Measurements from ENCODE around the gene SLC39A11.

SLC39A11 gene

DNA sequence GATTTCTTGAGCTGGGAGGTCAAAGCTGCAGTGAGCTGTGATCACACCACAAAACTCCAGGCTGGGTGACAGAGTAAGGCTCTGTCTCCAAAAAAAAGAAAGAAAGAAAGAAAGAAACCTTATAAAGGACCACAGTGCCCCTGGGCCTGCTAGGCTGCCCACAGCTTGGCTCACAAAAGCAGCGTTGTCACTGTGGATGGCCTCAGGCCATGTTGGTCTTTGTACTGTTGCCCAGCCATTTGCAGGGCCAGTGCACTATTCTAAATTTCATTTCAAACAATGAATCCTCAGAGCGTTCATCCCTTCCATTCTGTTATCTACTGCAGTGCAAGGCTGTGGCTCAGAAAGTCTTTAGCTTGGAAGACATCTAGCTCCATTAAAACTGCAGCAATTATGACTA is 208.4 kb downstream of the SLC39A11 start:
- TF ChIP-seq, protein P1, sequence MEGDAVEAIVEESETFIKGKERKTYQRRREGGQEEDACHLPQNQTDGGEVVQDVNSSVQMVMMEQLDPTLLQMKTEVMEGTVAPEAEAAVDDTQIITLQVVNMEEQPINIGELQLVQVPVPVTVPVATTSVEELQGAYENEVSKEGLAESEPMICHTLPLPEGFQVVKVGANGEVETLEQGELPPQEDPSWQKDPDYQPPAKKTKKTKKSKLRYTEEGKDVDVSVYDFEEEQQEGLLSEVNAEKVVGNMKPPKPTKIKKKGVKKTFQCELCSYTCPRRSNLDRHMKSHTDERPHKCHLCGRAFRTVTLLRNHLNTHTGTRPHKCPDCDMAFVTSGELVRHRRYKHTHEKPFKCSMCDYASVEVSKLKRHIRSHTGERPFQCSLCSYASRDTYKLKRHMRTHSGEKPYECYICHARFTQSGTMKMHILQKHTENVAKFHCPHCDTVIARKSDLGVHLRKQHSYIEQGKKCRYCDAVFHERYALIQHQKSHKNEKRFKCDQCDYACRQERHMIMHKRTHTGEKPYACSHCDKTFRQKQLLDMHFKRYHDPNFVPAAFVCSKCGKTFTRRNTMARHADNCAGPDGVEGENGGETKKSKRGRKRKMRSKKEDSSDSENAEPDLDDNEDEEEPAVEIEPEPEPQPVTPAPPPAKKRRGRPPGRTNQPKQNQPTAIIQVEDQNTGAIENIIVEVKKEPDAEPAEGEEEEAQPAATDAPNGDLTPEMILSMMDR (conservative IDR thresholded peaks at IDR 0.05; ENCODE audit: low read depth, low read length) = no peak
- H3K4me2 ChIP-seq = no peak overlapping the region
- H3K27ac ChIP-seq = no peak overlapping the region
- no peaks in the 10 kb centered on the region for H3K27me3 ChIP-seq (ENCODE audit: insufficient read depth, low read depth)
- no peak overlapping the region for H2AFZ ChIP-seq (ENCODE audit: low read depth)
- no peaks in the 10 kb centered on the region for H3K4me1 ChIP-seq (ENCODE audit: low read depth, poor library complexity, severe bottlenecking)
- H3K79me2 ChIP-seq (ENCODE audit: insufficient read depth, low read depth) = no peaks in the 10 kb centered on the region
- no peak overlapping the region for H3K9ac ChIP-seq
- no peak overlapping the region for H3K4me3 ChIP-seq (IDR thresholded peaks at IDR 0.05; ENCODE audit: insufficient read depth, low read depth, low read length)
- H3K36me3 ChIP-seq (ENCODE audit: insufficient read depth) = no peaks in the 10 kb centered on the region; the same call in 1 of the 2 replicates
- no peaks in the 10 kb centered on the region for H4K20me1 ChIP-seq (ENCODE audit: insufficient read depth)

DNA sequence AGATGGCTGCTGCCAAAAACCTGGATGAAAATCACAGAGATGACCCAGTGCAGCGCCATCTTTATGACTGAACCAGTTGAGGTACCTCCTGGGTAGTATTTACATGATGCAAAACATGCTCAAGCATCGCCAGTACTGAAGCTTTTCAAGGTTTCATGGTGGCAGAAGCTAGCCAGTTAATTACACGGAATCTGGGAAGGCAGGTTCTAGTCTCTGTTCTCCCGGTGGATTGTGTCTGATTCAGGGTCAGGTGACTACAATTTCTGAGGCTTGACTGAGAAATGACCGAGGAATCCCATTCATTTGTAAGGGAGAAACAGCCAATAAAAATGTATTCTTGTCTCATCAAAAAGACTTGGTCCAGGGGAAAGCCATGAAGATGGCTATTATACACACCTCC is 209.1 kb downstream of the SLC39A11 start:
- H3K9ac ChIP-seq = no peak overlapping the region
- no peaks in the 10 kb centered on the region for H3K27me3 ChIP-seq (ENCODE audit: insufficient read depth, low read depth)
- no peaks in the 10 kb centered on the region for H4K20me1 ChIP-seq (ENCODE audit: insufficient read depth)
- H3K79me2 ChIP-seq (ENCODE audit: insufficient read depth, low read depth) = no peaks in the 10 kb centered on the region
- H3K4me2 ChIP-seq = no peak overlapping the region
- H3K36me3 ChIP-seq (ENCODE audit: insufficient read depth) = no peaks in the 10 kb centered on the region; the same call in 1 of the 2 replicates
- H2AFZ ChIP-seq (ENCODE audit: low read depth) = no peak overlapping the region
- H3K4me1 ChIP-seq (ENCODE audit: low read depth, poor library complexity, severe bottlenecking) = no peaks in the 10 kb centered on the region
- H3K4me3 ChIP-seq (IDR thresholded peaks at IDR 0.05; ENCODE audit: insufficient read depth, low read depth, low read length) = no peak overlapping the region
- TF ChIP-seq, protein P1 (conservative IDR thresholded peaks at IDR 0.05; ENCODE audit: low read depth, low read length) = no peak
- H3K27ac ChIP-seq = no peak overlapping the region

DNA sequence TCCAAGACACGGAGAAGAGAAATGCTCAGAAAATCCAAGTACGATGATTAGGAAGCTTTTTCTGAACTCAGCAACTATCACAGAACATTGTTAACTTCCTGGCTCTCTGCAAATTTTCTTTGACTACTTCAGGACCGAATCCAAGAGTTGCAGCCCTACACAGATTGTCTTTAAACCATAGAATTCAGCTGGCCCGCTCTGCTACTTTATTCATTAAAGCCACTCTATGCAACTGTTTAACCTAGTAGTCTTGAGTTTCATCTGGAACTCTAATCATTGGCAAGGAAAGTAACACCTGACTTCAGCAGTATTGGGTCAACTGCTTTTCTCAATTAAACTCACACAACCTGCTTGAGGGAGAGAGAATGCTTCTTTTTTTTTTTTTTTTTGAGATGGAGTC is 210.1 kb downstream of the SLC39A11 start:
- H3K4me1 ChIP-seq (ENCODE audit: low read depth, poor library complexity, severe bottlenecking) = no peaks in the 10 kb centered on the region
- no peaks in the 10 kb centered on the region for H4K20me1 ChIP-seq (ENCODE audit: insufficient read depth)
- H3K4me2 ChIP-seq = no peak overlapping the region
- H3K9ac ChIP-seq = no peak overlapping the region
- TF ChIP-seq, protein P1 (conservative IDR thresholded peaks at IDR 0.05; ENCODE audit: low read depth, low read length) = no peak
- H3K79me2 ChIP-seq (ENCODE audit: insufficient read depth, low read depth) = no peaks in the 10 kb centered on the region
- H3K27me3 ChIP-seq (ENCODE audit: insufficient read depth, low read depth) = no peaks in the 10 kb centered on the region
- no peaks in the 10 kb centered on the region; the same call in 1 of the 2 replicates for H3K36me3 ChIP-seq (ENCODE audit: insufficient read depth)
- H3K27ac ChIP-seq = no peak overlapping the region
- no peak overlapping the region for H2AFZ ChIP-seq (ENCODE audit: low read depth)
- no peak overlapping the region for H3K4me3 ChIP-seq (IDR thresholded peaks at IDR 0.05; ENCODE audit: insufficient read depth, low read depth, low read length)

DNA sequence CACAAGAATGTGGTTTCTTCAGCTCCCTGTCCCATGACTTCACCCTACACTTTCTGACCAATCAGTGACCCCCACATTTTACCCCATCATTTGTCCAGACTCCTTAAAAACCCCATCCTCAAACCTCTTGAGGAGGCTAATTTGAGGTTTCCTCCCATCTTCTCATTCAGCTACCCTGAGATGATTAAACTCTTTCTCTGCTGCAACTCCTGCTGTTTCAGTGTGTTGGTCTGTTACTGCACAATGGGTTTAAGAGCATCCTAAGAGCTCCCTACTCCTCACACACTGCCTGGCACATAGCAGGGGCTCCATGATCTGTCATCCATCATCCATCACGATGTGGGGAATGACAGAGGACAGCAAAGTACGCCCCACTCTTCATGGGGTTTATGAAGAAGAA is 212.6 kb downstream of the SLC39A11 start:
- no peaks in the 10 kb centered on the region for H4K20me1 ChIP-seq (ENCODE audit: insufficient read depth)
- no peaks in the 10 kb centered on the region; the same call in 1 of the 2 replicates for H3K36me3 ChIP-seq (ENCODE audit: insufficient read depth)
- H3K9ac ChIP-seq = no peak overlapping the region
- H3K4me3 ChIP-seq (IDR thresholded peaks at IDR 0.05; ENCODE audit: insufficient read depth, low read depth, low read length) = no peak overlapping the region
- H3K4me2 ChIP-seq = no peak overlapping the region
- TF ChIP-seq, protein P1 (conservative IDR thresholded peaks at IDR 0.05; ENCODE audit: low read depth, low read length) = no peak
- no peak overlapping the region for H3K27ac ChIP-seq
- no peak overlapping the region for H2AFZ ChIP-seq (ENCODE audit: low read depth)
- H3K79me2 ChIP-seq (ENCODE audit: insufficient read depth, low read depth) = no peaks in the 10 kb centered on the region
- H3K4me1 ChIP-seq (ENCODE audit: low read depth, poor library complexity, severe bottlenecking) = no peaks in the 10 kb centered on the region
- no peaks in the 10 kb centered on the region for H3K27me3 ChIP-seq (ENCODE audit: insufficient read depth, low read depth)
